ENCODE results near the gene EPAS1.

- TF ChIP-seq EP300 (IDR thresholded peaks at IDR 0.05) (no peak), CTCF (IDR thresholded peaks at IDR 0.05) (no peak), POLR2AphosphoS5 (IDR thresholded peaks at IDR 0.05) (peak in 1 of 2 donors; percentile 5)
Measured at GRCh38 chr2:46388881-46389280, 91.7 kb downstream of the EPAS1 start.
